ENCODE data around the gene USP31.

Gene USP31

GRCh38 chr16:23172583-23172982, 23.3 kb upstream of the USP31 start:
- ATAC-seq: no peak
- TF ChIP-seq TCF4 (CRISPR knock-in tag; IDR thresholded peaks at IDR 0.05; ENCODE audit: borderline replicate concordance) (no peak), ZFP30 (CRISPR knock-in tag; IDR thresholded peaks at IDR 0.05) (no peak), CREB5 (CRISPR knock-in tag; IDR thresholded peaks at IDR 0.05; ENCODE audit: low read depth) (no peak), ZNF565 (CRISPR knock-in tag; conservative IDR thresholded peaks at IDR 0.05; ENCODE audit: low read depth) (no peak), ISL1 (CRISPR knock-in tag; IDR thresholded peaks at IDR 0.05) (no peak), RARB (CRISPR knock-in tag; IDR thresholded peaks at IDR 0.05) (no peak), BACH2 (CRISPR knock-in tag; IDR thresholded peaks at IDR 0.05; ENCODE audit: borderline replicate concordance) (no peak), ESRRG (CRISPR knock-in tag; IDR thresholded peaks at IDR 0.05) (no peak), ARNTL (CRISPR knock-in tag; IDR thresholded peaks at IDR 0.05; ENCODE audit: borderline replicate concordance, low read depth) (no peak), CSDC2 (CRISPR knock-in tag; IDR thresholded peaks at IDR 0.05) (no peak), POU6F1 (CRISPR knock-in tag; IDR thresholded peaks at IDR 0.05; ENCODE audit: borderline replicate concordance, low read depth) (no peak), ZNF70 (CRISPR knock-in tag; IDR thresholded peaks at IDR 0.05) (no peak), OSR1 (CRISPR knock-in tag; IDR thresholded peaks at IDR 0.05) (no peak)

GRCh38 chr16:23164736-23165135, 15.5 kb upstream of the USP31 start:
- ATAC-seq: no peak

GRCh38 chr16:23163921-23164320, 14.7 kb upstream of the USP31 start:
- TF ChIP-seq PPARA (CRISPR knock-in tag; IDR thresholded peaks at IDR 0.05; ENCODE audit: borderline replicate concordance) (no peak), TCF4 (CRISPR knock-in tag; IDR thresholded peaks at IDR 0.05; ENCODE audit: borderline replicate concordance) (no peak), ARNTL (CRISPR knock-in tag; IDR thresholded peaks at IDR 0.05; ENCODE audit: borderline replicate concordance, low read depth) (no peak)
- ATAC-seq: no peak

More at GRCh38 chr16:23164736-23165135, 15.5 kb upstream of the USP31 start:
- TF ChIP-seq ZFP30 (CRISPR knock-in tag; IDR thresholded peaks at IDR 0.05) (no peak), POU6F1 (CRISPR knock-in tag; IDR thresholded peaks at IDR 0.05; ENCODE audit: borderline replicate concordance, low read depth) (no peak)

GRCh38 chr16:23160574-23160973, 11.3 kb upstream of the USP31 start:
- ATAC-seq: no peak
- no peak for TF ChIP-seq GLIS3 (CRISPR knock-in tag; IDR thresholded peaks at IDR 0.05)
- TF ChIP-seq CSDC2 (CRISPR knock-in tag; IDR thresholded peaks at IDR 0.05): no peak
- TF ChIP-seq TOX (CRISPR knock-in tag; IDR thresholded peaks at IDR 0.05; ENCODE audit: borderline replicate concordance): no peak
- TF ChIP-seq PATZ1 (CRISPR knock-in tag; IDR thresholded peaks at IDR 0.05; ENCODE audit: borderline replicate concordance): no peak
- no peak for TF ChIP-seq ZNF70 (CRISPR knock-in tag; IDR thresholded peaks at IDR 0.05)
- TF ChIP-seq ESRRG (CRISPR knock-in tag; IDR thresholded peaks at IDR 0.05): no peak
- no peak for TF ChIP-seq ISL1 (CRISPR knock-in tag; IDR thresholded peaks at IDR 0.05)
- no peak for TF ChIP-seq ZNF565 (CRISPR knock-in tag; conservative IDR thresholded peaks at IDR 0.05; ENCODE audit: low read depth)
- no peak for TF ChIP-seq ZFP3 (CRISPR knock-in tag; IDR thresholded peaks at IDR 0.05)
- no peak for TF ChIP-seq ZC3H10 (CRISPR knock-in tag; IDR thresholded peaks at IDR 0.05)
- no peak for TF ChIP-seq ZNF8 (CRISPR knock-in tag; IDR thresholded peaks at IDR 0.05)
- TF ChIP-seq PPARA (CRISPR knock-in tag; IDR thresholded peaks at IDR 0.05; ENCODE audit: borderline replicate concordance): no peak
- no peak for TF ChIP-seq CREB5 (CRISPR knock-in tag; IDR thresholded peaks at IDR 0.05; ENCODE audit: low read depth)
- TF ChIP-seq ZFP30 (CRISPR knock-in tag; IDR thresholded peaks at IDR 0.05): no peak
- no peak for TF ChIP-seq TSHZ2 (CRISPR knock-in tag; IDR thresholded peaks at IDR 0.05)

All from SK-N-SH treated with all-trans-retinoic acid at 6 μM for 48 hours (cell line).